ENCODE data around the gene SPATA31E1.
"Not testable (repeated sequence)": the region's sequence is repeated elsewhere in the genome, so short reads cannot be mapped to it uniquely, and the experiment has no call there.

Gene SPATA31E1

DNA sequence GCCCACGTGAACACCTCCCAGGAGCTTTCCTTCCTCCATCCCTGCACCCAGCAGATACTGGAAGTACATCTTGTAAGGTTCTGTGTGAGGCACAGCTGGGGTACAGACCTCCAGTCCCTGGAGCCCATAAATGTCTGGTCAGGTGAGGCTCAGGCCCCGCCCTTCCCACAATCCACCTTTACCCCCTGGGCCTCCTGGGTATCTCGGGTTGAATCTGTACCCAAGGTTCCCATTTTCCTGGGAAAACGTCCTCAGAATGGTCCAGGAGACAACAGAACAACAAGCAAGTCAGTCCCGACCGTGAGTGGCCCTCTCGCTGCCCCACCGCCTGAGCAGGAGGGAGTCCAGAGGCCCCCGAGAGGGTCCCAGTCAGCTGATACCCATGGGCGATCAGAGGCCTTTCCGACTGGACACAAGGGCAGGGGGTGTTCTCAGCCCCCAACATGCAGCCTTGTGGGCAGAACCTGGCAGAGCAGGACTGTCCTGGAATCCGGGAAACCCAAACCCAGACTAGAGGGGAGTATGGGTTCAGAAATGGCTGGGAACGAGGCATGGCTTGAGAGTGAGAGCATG, 4.3 kb downstream of the SPATA31E1 start:
- DNase-seq, result no peak

DNA sequence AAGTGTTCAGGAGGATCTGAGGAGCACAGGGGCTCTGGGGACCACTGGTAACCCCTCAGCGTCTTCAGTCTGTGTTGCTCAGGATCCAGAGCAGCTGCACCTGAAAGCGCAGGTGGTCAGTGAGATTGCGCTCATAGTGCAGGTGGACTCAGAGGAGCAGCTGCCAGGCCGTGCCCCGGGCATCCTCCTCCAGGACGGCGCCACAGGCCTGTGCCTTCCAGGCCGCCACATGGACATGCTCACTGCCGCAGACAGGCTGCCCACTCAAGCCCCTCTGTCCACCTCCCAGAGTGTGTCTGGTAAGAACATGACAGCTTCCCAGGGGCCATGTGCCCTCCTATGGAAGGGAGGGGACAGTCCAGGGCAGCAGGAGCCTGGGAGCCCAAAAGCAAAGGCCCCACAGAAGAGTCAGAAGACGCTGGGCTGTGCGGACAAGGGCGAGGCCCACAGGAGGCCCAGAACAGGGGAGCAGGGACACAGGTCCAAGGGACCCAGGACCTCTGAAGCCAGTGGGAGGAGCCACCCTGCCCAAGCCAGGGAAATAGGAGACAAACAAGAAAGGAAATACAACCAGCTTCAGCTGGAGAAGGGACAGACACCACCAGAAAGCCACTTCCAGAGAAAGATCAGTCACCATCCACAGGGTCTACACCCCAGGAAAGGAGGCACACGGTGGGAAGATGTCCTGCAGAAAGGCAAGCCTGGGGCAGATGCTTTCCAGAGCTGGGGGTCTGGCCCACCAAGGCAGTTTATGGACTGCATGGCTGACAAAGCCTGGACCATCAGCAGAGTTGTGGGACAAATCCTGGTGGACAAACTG, 5.2 kb downstream of the SPATA31E1 start:
- no peak for DNase-seq

GRCh38 chr9:87888501-87888900, 5.8 kb downstream of the SPATA31E1 start:
- no peak for DNase-seq

- no peak for DNase-seq
These were observed 6.6 kb downstream of the SPATA31E1 start for GRCh38 chr9:87889065-87889881.

- DNase-seq, result no peak
These were observed 7.2 kb downstream of the SPATA31E1 start for GRCh38 chr9:87889882-87890252.

DNA sequence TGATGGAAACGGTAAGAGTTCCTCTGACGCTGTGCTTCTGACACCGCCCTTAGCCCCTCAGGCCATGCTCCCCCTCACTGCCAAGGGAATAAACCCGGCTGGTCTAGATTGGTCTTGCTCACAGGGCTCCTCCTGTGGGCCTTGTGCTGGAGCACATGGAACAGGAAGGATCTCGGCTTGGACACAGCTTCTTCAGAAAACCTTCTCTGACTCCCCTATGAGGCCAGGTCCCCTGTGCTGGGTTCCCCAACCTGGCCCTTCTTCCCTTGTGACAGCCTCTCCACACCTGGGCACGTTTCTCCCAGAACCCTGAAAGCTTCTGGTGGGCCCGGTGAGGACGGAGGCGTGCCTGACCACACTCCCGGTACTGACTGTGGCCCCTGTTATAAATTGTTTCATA, 8.2 kb downstream of the SPATA31E1 start:
- DNase-seq, result no peak

DNA sequence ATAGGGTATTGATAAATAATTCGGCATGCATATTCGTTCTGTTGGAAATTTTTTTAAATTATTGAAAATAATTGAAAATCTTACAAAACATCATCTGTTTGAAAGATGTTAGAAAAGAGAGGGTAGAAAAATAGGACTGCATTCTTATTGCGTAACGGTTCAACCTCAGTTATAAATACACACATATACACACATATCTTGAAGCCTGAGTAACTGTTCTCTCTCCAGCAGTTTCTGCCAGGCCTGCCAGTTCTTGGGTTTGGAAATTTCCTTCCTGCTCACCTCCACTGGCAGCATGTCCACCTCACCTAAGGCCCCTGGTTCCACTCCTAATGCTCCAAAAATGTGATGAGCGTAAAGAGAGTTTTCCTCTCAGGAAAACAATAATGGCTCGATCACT, 9.1 kb downstream of the SPATA31E1 start:
- DNase-seq, result no peak

GRCh38 chr9:87892956-87893355, 10.3 kb downstream of the SPATA31E1 start:
- no peak for DNase-seq

GRCh38 chr9:87894998-87895625, 12.4 kb downstream of the SPATA31E1 start:
- no peak for DNase-seq

DNA sequence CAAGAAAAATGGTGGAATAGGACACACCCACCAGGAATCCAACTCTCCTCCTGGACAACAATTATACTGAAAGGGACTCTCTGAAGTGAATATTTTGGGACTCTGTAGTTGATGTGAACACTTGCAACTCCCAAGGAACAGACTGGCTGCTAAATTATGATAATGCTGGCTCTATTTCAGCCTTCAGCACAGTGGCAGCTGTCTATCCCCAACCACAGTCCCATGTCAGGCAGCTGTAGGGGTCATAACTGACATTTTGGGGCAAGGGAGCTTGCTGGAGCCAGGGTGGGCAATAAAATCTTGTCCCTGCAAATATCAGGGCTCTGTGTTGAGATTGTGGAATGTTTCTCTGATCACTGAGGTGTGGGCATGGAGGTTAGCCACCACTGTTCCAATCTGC, 14.2 kb downstream of the SPATA31E1 start:
- DNase-seq, result no peak

DNA sequence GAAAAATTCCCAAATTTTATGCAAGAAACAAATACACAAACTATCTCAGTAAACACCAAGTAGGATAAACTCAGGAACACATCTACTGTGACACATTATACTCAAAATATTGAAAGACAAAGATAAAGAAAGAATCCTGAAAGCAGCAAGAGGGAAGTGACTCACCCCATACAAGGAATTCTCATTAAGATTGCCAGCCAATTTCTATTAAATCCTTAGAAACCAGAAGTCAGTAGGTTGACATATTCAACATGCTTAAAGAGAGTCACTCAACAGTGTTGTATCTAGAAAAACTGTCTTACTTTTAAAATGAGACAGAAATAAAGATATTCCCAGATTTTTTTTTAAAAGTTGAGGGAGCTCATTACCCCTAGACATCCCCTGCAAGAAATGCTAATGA, 15.5 kb downstream of the SPATA31E1 start:
- DNase-seq, result no peak

DNA sequence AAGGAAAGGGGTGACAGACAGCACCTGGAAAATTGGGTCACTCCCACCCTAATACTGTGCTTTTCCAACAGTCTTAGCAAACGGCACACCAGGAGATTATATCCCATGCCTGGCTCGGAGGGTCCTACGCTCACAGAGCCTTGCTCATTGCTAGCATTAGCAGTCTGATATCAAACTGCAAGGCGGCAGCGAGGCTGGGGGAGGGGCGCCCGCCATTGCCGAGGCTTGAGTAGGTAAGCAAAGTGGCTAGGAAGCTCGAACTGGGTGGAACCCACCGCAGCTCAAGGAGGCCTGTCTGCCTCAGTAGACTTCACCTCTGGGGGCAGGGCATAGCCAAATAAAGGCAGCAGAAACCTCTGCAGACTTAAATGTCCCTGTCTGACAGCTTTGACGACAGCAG, 19.7 kb downstream of the SPATA31E1 start:
- not testable (repeated sequence) for DNase-seq

DNA sequence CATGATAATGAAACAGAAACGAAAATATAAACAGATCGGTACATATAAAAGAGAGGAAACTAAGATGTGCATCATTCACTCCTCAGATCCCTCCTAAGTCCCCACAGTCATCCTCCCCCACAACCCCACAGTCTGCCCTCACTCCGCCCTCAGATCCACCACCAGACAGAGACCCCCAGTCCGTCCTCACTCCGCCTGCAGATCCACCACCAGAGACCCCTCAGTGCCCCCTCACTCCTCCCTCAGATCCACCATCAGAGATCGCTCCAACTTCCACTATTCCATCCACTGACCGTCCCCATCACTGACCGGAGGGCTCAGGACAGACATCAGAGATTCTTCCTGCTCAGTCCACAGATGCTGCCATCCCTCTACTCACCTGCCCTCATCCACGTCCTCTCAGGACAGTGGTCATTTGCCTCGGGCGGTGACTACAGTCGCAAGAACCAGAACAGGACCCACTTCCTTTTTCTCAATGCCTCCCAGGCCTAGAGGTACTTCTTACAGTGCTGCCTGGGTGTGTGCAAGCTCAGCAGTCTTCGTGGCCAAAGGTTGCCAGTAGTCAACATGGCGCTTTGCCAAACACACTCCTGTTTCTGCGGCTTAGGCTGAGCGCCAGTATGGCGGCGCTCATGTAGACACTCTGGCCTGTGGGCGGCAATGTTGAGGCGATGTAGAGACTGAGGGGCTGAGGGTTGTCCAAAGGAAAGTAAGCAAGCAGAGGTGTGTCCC, 26.8 kb downstream of the SPATA31E1 start:
- peak; percentile 21 for DNase-seq

- DNase-seq, result no peak
These were observed 28.1 kb downstream of the SPATA31E1 start for GRCh38 chr9:87910821-87911220.

GRCh38 chr9:87917662-87918061, 35.0 kb downstream of the SPATA31E1 start, which contains the start of gene SPATA31C1:
Gene SPATA31C1 (plus strand): TSS chr9:87917962.
- not testable (repeated sequence) for DNase-seq

DNA sequence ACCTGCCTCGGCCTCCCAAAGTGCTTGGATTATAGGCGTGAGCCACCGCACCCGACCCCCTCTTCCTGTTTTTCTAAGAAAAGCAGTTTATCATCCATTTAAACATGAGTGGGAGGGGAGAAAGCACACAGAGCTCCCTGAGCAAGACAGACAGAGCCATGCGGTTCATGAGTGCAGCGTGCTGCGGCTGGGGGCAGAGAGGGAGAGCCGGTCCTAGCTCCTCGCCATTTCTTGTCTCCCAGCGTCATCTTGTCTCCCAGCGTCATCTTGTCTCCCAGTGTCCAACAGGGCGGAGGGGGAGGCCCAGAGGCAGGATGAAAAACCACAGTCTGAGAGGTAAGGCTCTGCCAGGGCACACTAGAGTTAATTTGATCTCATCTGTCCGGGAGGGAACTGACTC, 36.3 kb downstream of the SPATA31E1 start:
- DNase-seq, result peak; percentile 32

GRCh38 chr9:87921561-87921960, 38.9 kb downstream of the SPATA31E1 start:
- DNase-seq, result not testable (repeated sequence)

DNA sequence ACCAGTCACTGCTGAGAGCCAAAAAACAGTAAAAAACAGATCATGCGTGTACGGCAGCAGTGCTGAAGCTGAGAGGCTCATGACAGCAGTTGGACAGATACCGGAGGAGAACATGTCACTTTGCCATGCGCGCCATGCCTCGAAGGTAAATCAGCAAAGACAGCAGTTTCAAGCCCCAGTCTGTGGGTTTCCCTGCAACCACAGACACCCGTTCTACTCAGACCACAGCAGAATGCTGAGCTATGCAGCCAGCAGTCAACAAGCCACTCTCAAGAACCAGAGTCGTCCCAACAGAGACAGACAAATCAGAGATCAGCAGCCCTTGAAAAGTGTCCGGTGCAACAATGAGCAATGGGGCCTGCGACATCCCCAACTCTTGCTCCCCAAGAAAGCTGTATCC, 40.3 kb downstream of the SPATA31E1 start:
- DNase-seq, result peak; percentile 46

DNA sequence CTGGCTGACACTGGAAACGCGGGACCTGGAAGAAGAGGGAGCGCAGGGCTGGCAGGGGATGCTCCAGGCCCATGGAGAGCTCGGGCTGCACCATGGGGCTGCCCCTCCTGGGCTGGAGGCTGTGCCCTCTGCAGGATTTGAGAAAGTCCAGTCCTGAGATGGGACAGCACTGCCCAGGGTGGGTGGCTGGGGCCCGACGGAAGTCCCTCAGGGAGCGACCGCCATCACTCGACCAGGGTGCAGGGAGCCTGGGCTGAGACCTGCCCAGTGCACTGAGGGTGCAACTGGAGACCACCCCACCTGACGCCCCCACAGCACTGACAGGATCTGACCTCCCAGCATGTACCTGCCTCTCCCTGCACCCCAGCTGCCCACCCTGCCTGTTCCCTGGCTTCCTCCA, 42.2 kb downstream of the SPATA31E1 start:
- not testable (repeated sequence) for DNase-seq

- not testable (repeated sequence) for DNase-seq
These were observed 46.5 kb downstream of the SPATA31E1 start for GRCh38 chr9:87929152-87929551.

GRCh38 chr9:87934444-87934843, 51.8 kb downstream of the SPATA31E1 start:
- DNase-seq, result not testable (repeated sequence)

DNA sequence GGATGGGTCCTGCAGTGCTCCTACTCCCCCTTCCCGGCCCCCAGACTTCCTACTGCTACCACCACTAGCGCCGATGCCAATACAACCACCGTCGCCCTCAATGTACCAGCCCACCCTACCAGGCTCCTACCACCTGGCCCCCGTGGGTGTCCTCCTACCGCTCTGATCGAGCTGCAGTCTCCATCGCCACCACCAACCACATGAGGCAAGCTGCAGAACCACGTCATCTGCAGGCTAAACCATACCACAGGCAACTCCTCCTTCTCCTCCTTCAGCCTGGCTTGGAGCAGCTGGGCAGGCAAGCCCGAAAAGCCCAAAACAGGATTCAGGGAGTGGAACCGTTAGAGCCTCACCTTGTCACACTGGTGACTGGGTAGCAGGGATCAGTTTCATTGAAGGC, 54.7 kb downstream of the SPATA31E1 start:
- DNase-seq, result peak; percentile 40
